Suprapubic skin (tissue), 3 donors: ENCODE measurements around the gene SIGLEC11.

Experiments
- CTCF ChIP-seq, 2 donors: fragments of 200-600 bp in 1 of 2; fragments of 450-650 bp in 1 of 2; sonication (generic) in 1 of 2; IDR thresholded peaks; one replicate each; pipeline ENCODE4 v1.5.1; 2016 to 2019; ENCODE audit warnings: antibody characterized with exemption in 2 of 2, mild to moderate bottlenecking in 1 of 2, moderate library complexity in 1 of 2
- POLR2A ChIP-seq, 2 donors: fragments of 450-650 bp; IDR thresholded peaks; one replicate each; pipeline ENCODE4 v1.6.1; 2017; ENCODE audit warnings: antibody characterized with exemption in 2 of 2, mild to moderate bottlenecking in 2 of 2, moderate library complexity in 2 of 2

GRCh38 chr19:49971991-49972411 lies 11.0 kb upstream of the SIGLEC11 start:
- TF ChIP-seq CTCF (IDR thresholded peaks at IDR 0.05) (no peak), POLR2A (IDR thresholded peaks at IDR 0.05) (no peak)
